Endothelial cell of umbilical vein (primary cell): ENCODE results near the gene CPED1. TPM values are rescaled to one million over a fixed set of nuclear protein-coding genes. Genes with fewer than 3 reads are reported as not detected.

ENCODE experiments used
- BruUV-seq: library from RNA; stranded (reverse); fragments of 400-500 nt; replicated peaks from 2 replicates; lab custom pipeline; 2021; lab: Mats Ljungman, UMichigan
- CTCF ChIA-PET: fragments of 300-600, 350-600 bp; sonication (Branson Sonifier 250); formaldehyde crosslinking; loops from one replicate; lab custom pipeline; 2021; ENCODE audit warnings: antibody characterized with exemption, inconsistent platforms; lab: Charles Lee
- POLR2A ChIA-PET: fragments of 300-600, 350-600 bp; sonication (Branson Sonifier 250); formaldehyde crosslinking; loops from one replicate; lab custom pipeline; 2021; ENCODE audit warnings: antibody characterized with exemption, inconsistent platforms; lab: Charles Lee
- DNase-seq: peaks from one replicate; pipeline ENCODE4 v3.0.0-alpha.2; 2011; ENCODE audit warnings: low read depth, low spot score
- FAIRE-seq: peaks from 2 replicates; lab custom pipeline; 2011; peaks lifted over from hg19 to GRCh38; lab: Jason Lieb, UNC
- H2AFZ ChIP-seq: 2 replicates; pipeline ENCODE4 v1.6.0; 2012; ENCODE audit warnings: low read depth, low read length, control low read depth, inconsistent platforms
- H3K27ac ChIP-seq: 2 replicates; pipeline ENCODE4 v1.5.1; 2011; ENCODE audit warnings: low read depth, mild to moderate bottlenecking, control low read depth, low read length, moderate library complexity; ENCODE audit not compliant: insufficient read depth
- H3K27me3 ChIP-seq, 2 experiments: 2 replicates each; pipeline versions ENCODE4 v1.6.0 to v1.6.1; 2011; ENCODE audit warnings: low read length in 2 of 2, mixed read lengths in 1 of 2; ENCODE audit not compliant: control insufficient read depth in 2 of 2, insufficient read depth in 2 of 2
- H3K36me3 ChIP-seq, 2 experiments: 2 replicates in 1 of 2; 3 replicates in 1 of 2; pipeline ENCODE4 v1.5.1; 2011; ENCODE audit warnings: low read length in 2 of 2, mild to moderate bottlenecking in 1 of 2, moderate library complexity in 1 of 2; ENCODE audit not compliant: control insufficient read depth in 2 of 2, insufficient read depth in 2 of 2; ENCODE audit errors: extremely low read depth in 1 of 2
- H3K4me1 ChIP-seq: 3 replicates; pipeline ENCODE4 v1.5.1; 2011; ENCODE audit warnings: mild to moderate bottlenecking, low read length; ENCODE audit not compliant: control insufficient read depth, insufficient read depth; ENCODE audit errors: extremely low read depth
- H3K4me2 ChIP-seq: 2 replicates; pipeline ENCODE4 v1.6.1; 2011; ENCODE audit warnings: low read length, control low read depth, mixed read lengths; ENCODE audit not compliant: insufficient read depth
- H3K4me3 ChIP-seq, 3 experiments: fragments of 200-600 bp in 1 of 3; sonication (generic), shearing (Covaris generic) in 1 of 3; replicated peaks in 1 of 3; 2 replicates each; pipeline ENCODE4 v1.5.1; 2011 to 2016; ENCODE audit warnings: control low read depth in 3 of 3, low read length in 3 of 3, mild to moderate bottlenecking in 2 of 3, inconsistent platforms in 1 of 3, low read depth in 1 of 3, moderate library complexity in 1 of 3; ENCODE audit not compliant: insufficient read depth in 1 of 3
- H3K79me2 ChIP-seq: 2 replicates; pipeline ENCODE4 v1.6.0; 2012; ENCODE audit warnings: low read length, inconsistent platforms; ENCODE audit not compliant: control insufficient read depth, insufficient read depth
- H3K9ac ChIP-seq: replicated peaks from 2 replicates; pipeline ENCODE3; 2011; ENCODE audit warnings: low read length, control low read depth; ENCODE audit not compliant: insufficient read depth; ENCODE audit errors: extremely low read depth
- H3K9me1 ChIP-seq: replicated peaks from 3 replicates; pipeline ENCODE4 v1.6.0; 2011; ENCODE audit warnings: mild to moderate bottlenecking, low read length; ENCODE audit not compliant: control insufficient read depth, insufficient read depth; ENCODE audit errors: extremely low read depth
- H3K9me3 ChIP-seq: replicated peaks from 2 replicates; pipeline ENCODE4 v1.5.1; 2012; ENCODE audit warnings: low read length, inconsistent platforms; ENCODE audit not compliant: control insufficient read depth, insufficient read depth
- H4K20me1 ChIP-seq: replicated peaks from 2 replicates; pipeline ENCODE3; 2011; ENCODE audit warnings: mild to moderate bottlenecking, low read length; ENCODE audit not compliant: control insufficient read depth, insufficient read depth; ENCODE audit errors: extremely low read depth
- EZH2 ChIP-seq: IDR thresholded peaks from 2 replicates; pipeline ENCODE4 v1.6.1; 2012; ENCODE audit warnings: borderline replicate concordance, low read depth, mild to moderate bottlenecking, moderate library complexity, low read length, inconsistent platforms; ENCODE audit not compliant: severe bottlenecking
- FOS ChIP-seq: IDR thresholded peaks from 2 replicates; pipeline ENCODE4 v1.6.1; 2011; ENCODE audit warnings: mild to moderate bottlenecking, low read length, moderate library complexity, borderline replicate concordance; ENCODE audit not compliant: insufficient read depth
- GATA2 ChIP-seq: IDR thresholded peaks from 2 replicates; pipeline ENCODE4 v1.7.0; 2011; ENCODE audit warnings: low read depth, mild to moderate bottlenecking, moderate library complexity, mixed read lengths, low read length; ENCODE audit not compliant: insufficient read length, insufficient read depth
- JUN ChIP-seq: IDR thresholded peaks from 2 replicates; pipeline ENCODE4 v1.6.1; 2011; ENCODE audit warnings: borderline replicate concordance, low read depth; ENCODE audit not compliant: insufficient read length, insufficient read depth
- MYC ChIP-seq: IDR thresholded peaks from one replicate; pipeline ENCODE4 v1.6.1; 2011; ENCODE audit warnings: mild to moderate bottlenecking, low read depth, low read length
- POLR2A ChIP-seq: IDR thresholded peaks from 2 replicates; pipeline ENCODE4 v1.6.1; 2012; ENCODE audit warnings: low read depth, mild to moderate bottlenecking, control low read depth, low read length
- POLR2AphosphoS5 ChIP-seq: IDR thresholded peaks from 2 replicates; pipeline ENCODE4 v1.6.1; 2012; ENCODE audit warnings: low read depth, mild to moderate bottlenecking, control low read depth, low read length, moderate library complexity; ENCODE audit not compliant: insufficient read depth
- dilution Hi-C: fragments of 300-500 bp; cut with MboI; formaldehyde crosslinking; loops from one replicate; pipeline ENCODE4 v1.15.0; 2019; ENCODE audit warnings: low sequenced_read_pairs; ENCODE audit not compliant: extremely low pct_ligation_motif_present
- intact Hi-C: fragments of 100-400 bp; cut with micrococcal nuclease; formaldehyde crosslinking; loops from one replicate; pipeline ENCODE4 v1.10.0; 2022
- polyA plus RNA-seq, 4 experiments: library from polyadenylated mRNA; depleted of rRNA in 3 of 4; stranded (reverse) in 3 of 4; unstranded in 1 of 4; fragments of >200 nt; gene quantifications; 2 replicates each; pipeline versions ENCODE4 v1.2.1 to v1.2.3, GENCODE V29; 2011 to 2012; ENCODE audit warnings: missing spikeins in 1 of 4
- total RNA-seq: library from RNA; stranded (reverse); gene quantifications from 2 replicates; pipeline ENCODE4 v1.2.3, GENCODE V29; 2021
- TF ChIP-seq, protein P1 (sequence below): IDR thresholded peaks from 2 replicates; pipeline ENCODE4 v1.6.1; 2011; ENCODE audit not compliant: insufficient read depth, insufficient read length
- TF ChIP-seq, protein P2 (sequence below), 2 donors: IDR thresholded peaks; 1 replicate in 1 of 2; 2 replicates in 1 of 2; pipeline ENCODE4 v1.5.1; 2011; ENCODE audit warnings: low read length in 2 of 2, mild to moderate bottlenecking in 2 of 2, moderate library complexity in 2 of 2, control low read depth in 1 of 2, inconsistent platforms in 1 of 2, low read depth in 1 of 2; ENCODE audit not compliant: insufficient read depth in 1 of 2; ENCODE audit errors: extremely low read depth in 1 of 2

CPED1 gene
- total and polyA plus RNA-seq, 2 donors (not counting 3 experiments of a cell fraction or from before 2014, with no cell fraction given) = 0.22 to 3.0 TPM

DNA sequence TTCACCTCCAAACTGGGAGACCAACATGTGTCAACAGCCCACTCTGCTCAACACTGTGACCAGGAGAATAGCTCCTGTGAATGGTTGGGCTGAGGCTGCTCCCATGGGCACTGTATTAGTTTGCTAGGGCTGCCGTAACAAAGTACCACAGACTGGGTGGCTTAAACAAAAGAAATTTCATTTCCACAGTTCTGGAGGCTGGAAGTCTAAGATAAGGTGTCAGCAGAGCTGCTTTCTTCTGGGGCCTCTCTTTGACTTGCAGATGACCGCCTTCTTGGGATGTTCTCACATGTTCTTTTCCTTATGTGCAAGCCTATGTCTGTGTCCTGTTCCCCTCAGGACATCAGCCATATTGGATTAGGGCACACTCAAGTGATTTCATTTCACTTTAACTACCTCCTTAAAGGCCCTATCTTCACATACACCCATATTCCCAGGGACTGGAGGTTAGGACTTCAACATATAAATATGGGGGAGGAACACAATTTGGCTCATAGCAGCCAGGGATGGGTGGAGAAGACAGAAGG lies 90.3 kb downstream of the CPED1 start:
- dilution Hi-C loops (loop anchor here (25.0 kb wide), 1 partner anchor 91 kb away; the partner anchor contains the start of gene CPED1), intact Hi-C loops (no loop called here)
- H3K9me1 ChIP-seq = no peaks in the 10 kb centered on the region
- no peak overlapping the region for H3K4me3 ChIP-seq
- no peaks in the 10 kb centered on the region for H3K9me3 ChIP-seq
- peak overlapping the region; percentile 49 for H2AFZ ChIP-seq
- CTCF ChIA-PET = interaction anchor here (1.0 to 8.9 kb wide), 3 partner anchors 22 to 287 kb away, joined by 3 to 156 read pairs (median 5); partner anchors contain the start of gene CPED1
- DNase-seq (no peak), FAIRE-seq (no peak)
- TF ChIP-seq EZH2 (no peak), FOS (no peak), JUN (no peak), MYC (no peak), POLR2AphosphoS5 (no peak), GATA2 (no peak), POLR2A (no peak)
- TF ChIP-seq, protein P1, sequence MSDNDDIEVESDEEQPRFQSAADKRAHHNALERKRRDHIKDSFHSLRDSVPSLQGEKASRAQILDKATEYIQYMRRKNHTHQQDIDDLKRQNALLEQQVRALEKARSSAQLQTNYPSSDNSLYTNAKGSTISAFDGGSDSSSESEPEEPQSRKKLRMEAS = no peak
- TF ChIP-seq, protein P2, sequence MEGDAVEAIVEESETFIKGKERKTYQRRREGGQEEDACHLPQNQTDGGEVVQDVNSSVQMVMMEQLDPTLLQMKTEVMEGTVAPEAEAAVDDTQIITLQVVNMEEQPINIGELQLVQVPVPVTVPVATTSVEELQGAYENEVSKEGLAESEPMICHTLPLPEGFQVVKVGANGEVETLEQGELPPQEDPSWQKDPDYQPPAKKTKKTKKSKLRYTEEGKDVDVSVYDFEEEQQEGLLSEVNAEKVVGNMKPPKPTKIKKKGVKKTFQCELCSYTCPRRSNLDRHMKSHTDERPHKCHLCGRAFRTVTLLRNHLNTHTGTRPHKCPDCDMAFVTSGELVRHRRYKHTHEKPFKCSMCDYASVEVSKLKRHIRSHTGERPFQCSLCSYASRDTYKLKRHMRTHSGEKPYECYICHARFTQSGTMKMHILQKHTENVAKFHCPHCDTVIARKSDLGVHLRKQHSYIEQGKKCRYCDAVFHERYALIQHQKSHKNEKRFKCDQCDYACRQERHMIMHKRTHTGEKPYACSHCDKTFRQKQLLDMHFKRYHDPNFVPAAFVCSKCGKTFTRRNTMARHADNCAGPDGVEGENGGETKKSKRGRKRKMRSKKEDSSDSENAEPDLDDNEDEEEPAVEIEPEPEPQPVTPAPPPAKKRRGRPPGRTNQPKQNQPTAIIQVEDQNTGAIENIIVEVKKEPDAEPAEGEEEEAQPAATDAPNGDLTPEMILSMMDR (IDR thresholded peaks at IDR 0.05; ENCODE audit: extremely low read depth in 1 of 2, insufficient read depth in 1 of 2, low read depth in 1 of 2, low read length in 2 of 2) = no peak
- no peak overlapping the region for H3K9ac ChIP-seq
- H3K4me1 ChIP-seq = peaks cover 10% of the 10 kb centered on the region
- no peaks in the 10 kb centered on the region for H3K27me3 ChIP-seq
- POLR2A ChIA-PET = no interaction called here
- no peaks in the 10 kb centered on the region for H3K36me3 ChIP-seq
- no peak overlapping the region for H3K27ac ChIP-seq
- H3K79me2 ChIP-seq = no peaks in the 10 kb centered on the region
- no peaks in the 10 kb centered on the region for H4K20me1 ChIP-seq
- H3K4me2 ChIP-seq = no peak overlapping the region
- BruUV-seq = no TSS peak
